Measurements from ENCODE around the gene ZNF654.

- no peak for TF ChIP-seq BCL3 (IDR thresholded peaks at IDR 0.05; ENCODE audit: borderline replicate concordance, insufficient read depth, low read depth, low read length, poor library complexity, severe bottlenecking)
- no peak for TF ChIP-seq CTCF (IDR thresholded peaks at IDR 0.05 in 2 of 3, conservative IDR thresholded peaks at IDR 0.05 in 1 of 3; ENCODE audit: control insufficient read depth in 2 of 3, extremely low read depth in 1 of 3, insufficient read depth in 1 of 3, low read depth in 3 of 3, low read length in 3 of 3)
- no peak for TF ChIP-seq TBL1XR1 (IDR thresholded peaks at IDR 0.05; ENCODE audit: low read depth, low read length)
- no peak for TF ChIP-seq CEBPB (IDR thresholded peaks at IDR 0.05; ENCODE audit: borderline replicate concordance in 1 of 2, low read depth in 2 of 2, low read length in 2 of 2)
- no peak for TF ChIP-seq NR2F1 (conservative IDR thresholded peaks at IDR 0.05)
- no peak for TF ChIP-seq NRF1 (conservative IDR thresholded peaks at IDR 0.05; ENCODE audit: low read depth, low read length)
- TF ChIP-seq YY1 (IDR thresholded peaks at IDR 0.05; ENCODE audit: low read depth, low read length): no peak
- TF ChIP-seq MXI1 (IDR thresholded peaks at IDR 0.05; ENCODE audit: low read depth, low read length): no peak
- TF ChIP-seq RBBP5 (conservative IDR thresholded peaks at IDR 0.05): no peak
- no peak for TF ChIP-seq POLR2A (IDR thresholded peaks at IDR 0.05; ENCODE audit: low read depth, low read length)
- no peak for TF ChIP-seq GATAD2B (conservative IDR thresholded peaks at IDR 0.05; ENCODE audit: low read depth)
- no peak for TF ChIP-seq ATF7 (IDR thresholded peaks at IDR 0.05; ENCODE audit: low read depth)
- TF ChIP-seq REST (IDR thresholded peaks at IDR 0.05; ENCODE audit: low read depth, low read length): no peak
- TF ChIP-seq ZBTB33 (IDR thresholded peaks at IDR 0.05): no peak
Observed at GRCh38 chr3:88117683-88118082, 58.6 kb downstream of the ZNF654 start.
